ENCODE data around the gene SHISAL2A. TPM values are rescaled to one million over a fixed set of nuclear protein-coding genes. Genes with fewer than 3 reads are reported as not detected.

Gene SHISAL2A
- total and polyA plus RNA-seq, 2 of the 13 experiments (the other 11 are each of a cell fraction or from before 2014, with no cell fraction given) = not detected

DNA sequence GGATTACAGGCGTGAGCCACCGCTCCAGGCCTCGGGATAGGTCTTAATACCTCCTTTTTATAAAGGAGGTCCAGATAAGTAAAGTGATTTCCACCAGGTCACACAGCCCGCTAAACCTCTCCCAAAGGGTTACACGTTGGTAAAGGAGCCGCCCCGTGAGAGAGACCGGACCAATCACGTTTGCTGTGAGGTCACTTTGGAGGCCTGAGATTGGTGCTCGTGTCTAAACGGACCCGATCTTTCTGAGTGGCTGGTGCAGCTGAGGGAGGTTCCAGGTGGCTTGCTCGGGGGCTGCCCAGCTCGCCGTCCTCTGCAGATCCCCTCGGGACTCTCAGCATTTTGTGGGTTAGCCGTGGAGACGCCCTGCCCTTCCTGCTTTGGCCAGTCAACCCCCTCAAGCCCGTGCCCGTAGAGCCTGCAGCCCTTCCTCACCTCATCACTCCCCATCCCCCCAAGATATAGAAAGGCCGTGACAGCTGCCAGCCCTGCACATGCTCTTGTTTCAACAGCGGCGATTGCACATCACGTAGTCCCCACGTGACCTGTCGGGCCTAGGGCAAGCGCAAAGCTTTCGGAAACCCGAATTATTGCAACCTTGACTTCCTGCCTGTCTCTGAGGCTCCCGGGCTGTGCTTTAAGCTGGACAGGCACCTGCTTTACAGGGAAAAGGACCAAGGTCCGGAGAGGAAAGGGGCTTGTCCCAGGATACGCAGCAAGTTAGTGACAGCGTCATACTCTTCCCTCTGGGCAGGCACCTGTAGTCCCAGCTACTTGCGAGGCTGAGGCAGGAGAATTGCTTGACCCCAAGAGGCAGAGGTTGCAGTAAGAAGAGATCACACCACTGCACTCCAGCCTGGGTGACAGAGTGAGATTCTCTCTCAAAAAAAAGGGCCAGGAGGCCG, 70.2 kb downstream of the SHISAL2A start (continued):
- TF ChIP-seq, protein P1, sequence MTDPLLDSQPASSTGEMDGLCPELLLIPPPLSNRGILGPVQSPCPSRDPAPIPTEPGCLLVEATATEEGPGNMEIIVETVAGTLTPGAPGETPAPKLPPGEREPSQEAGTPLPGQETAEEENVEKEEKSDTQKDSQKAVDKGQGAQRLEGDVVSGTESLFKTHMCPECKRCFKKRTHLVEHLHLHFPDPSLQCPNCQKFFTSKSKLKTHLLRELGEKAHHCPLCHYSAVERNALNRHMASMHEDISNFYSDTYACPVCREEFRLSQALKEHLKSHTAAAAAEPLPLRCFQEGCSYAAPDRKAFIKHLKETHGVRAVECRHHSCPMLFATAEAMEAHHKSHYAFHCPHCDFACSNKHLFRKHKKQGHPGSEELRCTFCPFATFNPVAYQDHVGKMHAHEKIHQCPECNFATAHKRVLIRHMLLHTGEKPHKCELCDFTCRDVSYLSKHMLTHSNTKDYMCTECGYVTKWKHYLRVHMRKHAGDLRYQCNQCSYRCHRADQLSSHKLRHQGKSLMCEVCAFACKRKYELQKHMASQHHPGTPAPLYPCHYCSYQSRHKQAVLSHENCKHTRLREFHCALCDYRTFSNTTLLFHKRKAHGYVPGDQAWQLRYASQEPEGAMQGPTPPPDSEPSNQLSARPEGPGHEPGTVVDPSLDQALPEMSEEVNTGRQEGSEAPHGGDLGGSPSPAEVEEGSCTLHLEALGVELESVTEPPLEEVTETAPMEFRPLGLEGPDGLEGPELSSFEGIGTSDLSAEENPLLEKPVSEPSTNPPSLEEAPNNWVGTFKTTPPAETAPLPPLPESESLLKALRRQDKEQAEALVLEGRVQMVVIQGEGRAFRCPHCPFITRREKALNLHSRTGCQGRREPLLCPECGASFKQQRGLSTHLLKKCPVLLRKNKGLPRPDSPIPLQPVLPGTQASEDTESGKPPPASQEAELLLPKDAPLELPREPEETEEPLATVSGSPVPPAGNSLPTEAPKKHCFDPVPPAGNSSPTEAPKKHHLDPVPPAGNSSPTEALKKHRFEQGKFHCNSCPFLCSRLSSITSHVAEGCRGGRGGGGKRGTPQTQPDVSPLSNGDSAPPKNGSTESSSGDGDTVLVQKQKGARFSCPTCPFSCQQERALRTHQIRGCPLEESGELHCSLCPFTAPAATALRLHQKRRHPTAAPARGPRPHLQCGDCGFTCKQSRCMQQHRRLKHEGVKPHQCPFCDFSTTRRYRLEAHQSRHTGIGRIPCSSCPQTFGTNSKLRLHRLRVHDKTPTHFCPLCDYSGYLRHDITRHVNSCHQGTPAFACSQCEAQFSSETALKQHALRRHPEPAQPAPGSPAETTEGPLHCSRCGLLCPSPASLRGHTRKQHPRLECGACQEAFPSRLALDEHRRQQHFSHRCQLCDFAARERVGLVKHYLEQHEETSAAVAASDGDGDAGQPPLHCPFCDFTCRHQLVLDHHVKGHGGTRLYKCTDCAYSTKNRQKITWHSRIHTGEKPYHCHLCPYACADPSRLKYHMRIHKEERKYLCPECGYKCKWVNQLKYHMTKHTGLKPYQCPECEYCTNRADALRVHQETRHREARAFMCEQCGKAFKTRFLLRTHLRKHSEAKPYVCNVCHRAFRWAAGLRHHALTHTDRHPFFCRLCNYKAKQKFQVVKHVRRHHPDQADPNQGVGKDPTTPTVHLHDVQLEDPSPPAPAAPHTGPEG (CRISPR knock-in tag; IDR thresholded peaks at IDR 0.05) = peak; percentile 60; the same call in 1 of the 2 replicates
- TF ChIP-seq ZNF776 (CRISPR knock-in tag; IDR thresholded peaks at IDR 0.05) (peak; percentile 52; the same call in 1 of the 2 replicates), MBD4 (IDR thresholded peaks at IDR 0.05; ENCODE audit: borderline replicate concordance, low read length) (no peak), JUND (CRISPR knock-in tag; IDR thresholded peaks at IDR 0.05) (peak; percentile 69; the same call in 1 of the 2 replicates), KAT2B (IDR thresholded peaks at IDR 0.05; ENCODE audit: borderline replicate concordance, low read depth, low read length) (no peak), ZBTB3 (CRISPR knock-in tag; IDR thresholded peaks at IDR 0.05; ENCODE audit: borderline replicate concordance, low read depth) (no peak), ZNF839 (CRISPR knock-in tag; IDR thresholded peaks at IDR 0.05; ENCODE audit: borderline replicate concordance) (no peak), ZNF552 (CRISPR knock-in tag; IDR thresholded peaks at IDR 0.05; ENCODE audit: borderline replicate concordance) (peak; percentile 94), ZNF383 (CRISPR knock-in tag; IDR thresholded peaks at IDR 0.05; ENCODE audit: borderline replicate concordance) (0 out of 2 replicates have a peak, but pooled peaks have one; percentile 43), ZMAT3 (CRISPR knock-in tag; conservative IDR thresholded peaks at IDR 0.05) (peak; percentile 96), CBX2 (IDR thresholded peaks at IDR 0.05; ENCODE audit: low read depth, low read length) (no peak), CBX2 (CRISPR knock-in tag; IDR thresholded peaks at IDR 0.05; ENCODE audit: low read depth) (no peak; the same call in 1 of the 2 replicates), TRIM24 (CRISPR knock-in tag; IDR thresholded peaks at IDR 0.05) (0 out of 2 replicates have a peak, but pooled peaks have one; percentile 40), RFX3 (CRISPR knock-in tag; IDR thresholded peaks at IDR 0.05) (no peak), TBP (CRISPR knock-in tag; IDR thresholded peaks at IDR 0.05) (no peak), EHMT2 (IDR thresholded peaks at IDR 0.05; ENCODE audit: borderline replicate concordance, low read depth, low read length) (no peak; the same call in 1 of the 2 replicates), ZNF746 (CRISPR knock-in tag; IDR thresholded peaks at IDR 0.05) (peak; percentile 76), HMGA1 (CRISPR knock-in tag; conservative IDR thresholded peaks at IDR 0.05) (no peak), ZSCAN12 (CRISPR knock-in tag; IDR thresholded peaks at IDR 0.05) (no peak), ZNF138 (CRISPR knock-in tag; IDR thresholded peaks at IDR 0.05; ENCODE audit: low read depth) (peak; percentile 90; the same call in 1 of the 2 replicates), CBX5 (CRISPR knock-in tag; IDR thresholded peaks at IDR 0.05; ENCODE audit: borderline replicate concordance) (peak; percentile 88; the same call in 1 of the 2 replicates)
- TF ChIP-seq, protein P2, sequence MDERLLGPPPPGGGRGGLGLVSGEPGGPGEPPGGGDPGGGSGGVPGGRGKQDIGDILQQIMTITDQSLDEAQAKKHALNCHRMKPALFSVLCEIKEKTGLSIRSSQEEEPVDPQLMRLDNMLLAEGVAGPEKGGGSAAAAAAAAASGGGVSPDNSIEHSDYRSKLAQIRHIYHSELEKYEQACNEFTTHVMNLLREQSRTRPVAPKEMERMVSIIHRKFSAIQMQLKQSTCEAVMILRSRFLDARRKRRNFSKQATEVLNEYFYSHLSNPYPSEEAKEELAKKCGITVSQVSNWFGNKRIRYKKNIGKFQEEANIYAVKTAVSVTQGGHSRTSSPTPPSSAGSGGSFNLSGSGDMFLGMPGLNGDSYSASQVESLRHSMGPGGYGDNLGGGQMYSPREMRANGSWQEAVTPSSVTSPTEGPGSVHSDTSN (CRISPR knock-in tag; IDR thresholded peaks at IDR 0.05) = 0 out of 2 replicates have a peak, but pooled peaks have one; percentile 20

Data from HepG2 (cell line).